NCI-H1417 (cell line): ENCODE measurements around the gene SSBP3.
"Not testable (repeated sequence)": the region's sequence is repeated elsewhere in the genome, so short reads cannot be mapped to it uniquely, and the experiment has no call there.

Experiments used
- DNase-seq, 3 experiments: peaks; one replicate each; lab custom pipeline; 2025; lab: John Stamatoyannopoulos, UW

SSBP3 gene

DNA sequence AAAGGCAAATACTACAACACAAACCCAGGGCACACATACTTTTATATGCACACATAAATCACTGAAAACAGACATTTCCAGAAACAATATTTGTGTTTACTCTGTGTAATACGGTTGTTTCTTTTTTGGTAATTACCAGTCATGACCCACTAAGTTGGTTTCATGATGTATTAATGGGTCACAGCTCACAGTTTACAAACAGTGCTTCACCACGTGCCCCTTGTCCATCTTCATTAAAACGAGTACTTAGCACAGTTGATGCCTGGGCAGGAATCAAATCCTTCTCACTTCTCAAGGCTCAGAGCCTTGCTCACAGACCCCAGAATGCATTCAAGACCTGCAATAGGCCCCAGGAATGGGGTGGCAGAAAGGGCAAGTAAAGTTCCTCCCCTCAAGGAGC is 13.8 kb downstream of the SSBP3 start:
- no peak for DNase-seq

- DNase-seq: no peak
These were observed 14.6 kb downstream of the SSBP3 start for GRCh38 chr1:54391450-54392209.

DNA sequence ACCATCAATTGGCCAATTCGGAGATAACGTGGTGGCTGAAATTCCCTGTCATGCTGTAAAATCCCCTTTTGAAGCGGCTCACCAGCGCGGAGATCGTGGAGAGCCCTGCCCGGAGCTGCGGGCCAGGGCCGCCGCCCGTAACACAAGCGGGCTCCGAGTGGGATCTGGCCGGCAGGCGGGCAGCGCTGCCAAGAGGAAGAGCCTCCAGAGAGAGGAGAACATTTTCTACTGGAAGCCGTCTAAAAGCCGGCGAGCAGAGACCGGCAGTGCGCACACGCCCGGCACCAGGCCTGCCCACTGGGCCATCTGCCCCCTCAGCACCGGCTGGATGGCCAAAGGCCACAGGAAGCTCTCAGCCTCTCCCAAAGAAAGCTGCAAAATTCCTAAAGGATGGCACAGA is 15.5 kb downstream of the SSBP3 start:
- DNase-seq: no peak

DNA sequence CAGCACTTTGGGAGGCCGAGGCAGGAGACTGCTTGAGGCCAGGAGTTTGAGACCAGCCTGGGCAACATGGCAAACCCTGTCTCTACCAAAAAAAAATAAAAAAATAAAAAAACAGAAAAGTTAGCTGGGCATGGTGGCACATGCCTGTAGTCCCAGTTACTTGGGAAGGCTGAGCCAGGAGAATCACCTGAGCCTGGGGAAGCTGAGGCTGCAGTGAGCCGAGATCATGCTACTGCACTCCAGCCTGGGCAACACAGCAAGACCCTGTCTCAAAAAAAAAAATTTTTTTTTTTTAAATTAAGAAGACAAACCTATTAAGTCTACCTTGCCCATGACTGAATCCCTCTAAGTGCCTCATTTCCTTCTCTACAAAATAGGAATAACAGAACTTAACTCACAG is 16.6 kb downstream of the SSBP3 start:
- not testable (repeated sequence) for DNase-seq

DNA sequence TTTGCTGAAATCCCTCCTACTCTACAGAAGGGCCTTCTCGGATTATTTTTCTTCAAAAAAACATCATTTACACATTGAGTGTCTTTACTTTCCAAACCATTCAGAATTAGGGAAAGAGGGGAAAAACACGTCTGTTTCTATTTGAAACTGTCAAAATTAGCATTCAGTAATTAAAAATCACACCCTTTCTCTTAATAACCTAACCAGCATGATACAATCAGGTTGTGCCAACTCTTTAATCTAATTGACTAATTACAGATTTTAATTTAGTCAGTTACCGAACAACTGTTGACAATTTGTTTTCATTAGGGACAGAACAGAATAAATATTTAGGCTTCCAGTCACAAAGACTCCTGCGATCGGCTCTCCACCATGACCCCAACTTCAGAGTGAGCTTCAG is 18.8 kb downstream of the SSBP3 start:
- DNase-seq: no peak

- no peak for DNase-seq
These were observed 20.5 kb downstream of the SSBP3 start for GRCh38 chr1:54385727-54386022.

- no peak for DNase-seq
These were observed 21.1 kb downstream of the SSBP3 start for GRCh38 chr1:54384918-54385726.

- DNase-seq: no peak
These were observed 21.7 kb downstream of the SSBP3 start for GRCh38 chr1:54384471-54384870.

DNA sequence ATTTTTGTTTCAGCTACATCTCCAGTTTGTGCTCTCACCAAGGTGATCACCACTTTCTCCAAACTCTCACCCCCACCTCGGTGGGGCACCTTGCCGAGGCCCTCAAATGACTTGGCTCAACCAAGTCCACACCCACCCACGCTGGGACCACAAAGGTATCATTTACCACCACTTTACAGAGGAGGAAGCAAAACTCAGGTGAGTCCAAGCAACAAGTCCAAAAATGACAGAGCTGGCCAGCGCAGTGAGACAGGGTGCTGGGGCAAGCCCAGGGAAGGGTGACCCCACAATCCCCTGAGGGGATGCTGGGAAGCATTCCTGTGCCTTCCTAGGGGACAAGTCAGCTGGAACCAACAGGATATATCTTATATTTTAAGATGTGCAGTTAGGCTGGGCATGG is 24.7 kb downstream of the SSBP3 start:
- no peak for DNase-seq

- no peak for DNase-seq
These were observed 25.8 kb downstream of the SSBP3 start for GRCh38 chr1:54380290-54380882.

DNA sequence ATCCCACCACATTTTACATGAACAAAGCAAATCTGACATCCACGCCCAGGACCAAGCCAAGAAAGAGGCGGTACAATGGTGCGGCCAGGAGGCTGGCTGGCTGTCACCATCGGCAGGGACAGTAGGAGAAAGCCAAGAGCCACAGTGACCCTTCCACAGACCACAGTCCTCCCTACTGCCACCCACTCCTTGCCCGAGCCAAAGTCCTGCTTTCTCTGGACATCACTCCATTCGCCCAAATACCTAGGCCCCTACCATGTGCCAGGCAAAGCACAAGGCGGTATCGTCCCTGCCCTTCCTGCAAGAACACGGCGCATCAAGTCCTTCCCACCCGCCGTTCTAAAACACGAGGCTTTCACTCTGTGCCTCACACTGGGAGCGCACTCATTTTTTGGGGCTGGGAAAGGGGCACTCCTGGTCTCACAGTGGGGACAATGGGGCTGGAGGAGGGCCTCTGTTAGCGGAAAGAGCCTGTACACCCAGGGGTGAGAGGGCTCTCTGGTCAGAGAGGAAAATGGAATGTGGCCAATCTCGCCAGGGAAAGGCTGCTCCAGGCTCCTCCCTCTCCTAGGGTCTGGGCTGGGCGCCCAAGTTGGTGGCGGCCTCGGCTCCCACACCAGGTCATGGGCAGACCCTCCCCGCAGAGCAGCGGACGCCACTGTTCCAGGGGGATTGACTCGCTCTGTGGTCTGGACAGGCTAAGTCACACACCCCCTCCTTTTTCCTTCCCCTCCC is 26.5 kb downstream of the SSBP3 start:
- DNase-seq: no peak

DNA sequence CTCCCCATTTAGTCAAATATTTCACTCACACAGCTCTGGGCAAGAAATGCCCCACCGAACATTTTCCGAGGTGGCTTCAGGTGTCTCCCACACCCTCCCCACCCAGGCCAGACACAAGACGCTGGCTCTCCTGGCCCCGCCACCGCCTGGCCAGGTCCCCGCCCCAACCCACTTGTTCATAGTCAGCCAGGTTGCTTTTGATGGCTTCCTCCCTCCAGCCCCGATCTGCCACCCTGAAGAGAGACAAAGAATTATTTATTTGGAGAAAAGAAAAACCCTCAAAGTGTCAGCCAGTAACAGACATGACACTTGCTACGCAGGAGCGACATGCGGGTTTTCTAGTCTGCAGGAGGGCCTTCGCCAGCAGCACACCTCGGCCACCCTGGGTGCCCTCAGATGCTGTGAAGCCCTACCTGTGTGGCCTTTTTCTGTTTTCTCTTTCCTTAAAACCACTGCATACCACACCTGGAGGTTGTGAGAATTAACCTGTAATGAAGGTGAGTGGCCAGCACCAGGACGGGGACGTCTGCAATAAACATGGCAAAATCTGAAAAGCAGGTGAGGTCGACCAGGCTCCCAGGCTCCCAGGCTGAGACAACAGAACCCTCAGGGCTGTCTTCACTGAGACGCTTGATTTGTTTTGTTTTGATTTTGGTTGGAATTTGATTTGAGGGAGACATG is 27.2 kb downstream of the SSBP3 start:
- DNase-seq: no peak

- DNase-seq: no peak
These were observed 27.9 kb downstream of the SSBP3 start for GRCh38 chr1:54378157-54378873.

DNA sequence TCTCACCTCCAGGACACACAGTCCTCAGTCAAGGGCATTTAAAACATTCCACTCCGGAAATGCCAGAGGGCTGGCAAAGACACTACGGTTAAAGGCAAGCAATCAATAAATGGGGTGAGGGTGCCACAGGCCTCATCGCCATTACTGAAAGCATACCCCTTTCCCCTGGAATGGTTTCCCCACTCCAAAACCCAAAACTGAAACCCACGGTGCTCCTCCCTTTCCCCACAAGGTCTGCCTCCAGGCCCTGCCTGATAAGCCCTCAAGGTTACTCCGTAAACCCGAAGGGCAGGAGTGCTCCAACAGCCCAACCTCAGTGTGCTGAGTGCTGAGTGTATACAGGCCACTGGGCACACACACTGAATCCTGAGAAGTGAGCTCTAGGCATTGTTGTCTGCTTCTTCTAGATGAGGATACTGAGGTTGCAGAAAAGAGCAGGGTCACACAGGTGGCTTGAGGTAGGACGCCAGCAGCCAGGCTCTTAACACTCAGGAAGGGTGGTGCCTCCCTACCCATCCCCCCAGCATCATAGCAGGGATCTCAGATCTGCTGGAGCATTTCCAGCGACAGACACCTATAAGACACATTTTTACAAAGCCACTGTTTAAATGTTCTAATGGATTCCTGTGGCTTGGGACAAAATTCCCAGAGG is 29.0 kb downstream of the SSBP3 start:
- DNase-seq: no peak

DNA sequence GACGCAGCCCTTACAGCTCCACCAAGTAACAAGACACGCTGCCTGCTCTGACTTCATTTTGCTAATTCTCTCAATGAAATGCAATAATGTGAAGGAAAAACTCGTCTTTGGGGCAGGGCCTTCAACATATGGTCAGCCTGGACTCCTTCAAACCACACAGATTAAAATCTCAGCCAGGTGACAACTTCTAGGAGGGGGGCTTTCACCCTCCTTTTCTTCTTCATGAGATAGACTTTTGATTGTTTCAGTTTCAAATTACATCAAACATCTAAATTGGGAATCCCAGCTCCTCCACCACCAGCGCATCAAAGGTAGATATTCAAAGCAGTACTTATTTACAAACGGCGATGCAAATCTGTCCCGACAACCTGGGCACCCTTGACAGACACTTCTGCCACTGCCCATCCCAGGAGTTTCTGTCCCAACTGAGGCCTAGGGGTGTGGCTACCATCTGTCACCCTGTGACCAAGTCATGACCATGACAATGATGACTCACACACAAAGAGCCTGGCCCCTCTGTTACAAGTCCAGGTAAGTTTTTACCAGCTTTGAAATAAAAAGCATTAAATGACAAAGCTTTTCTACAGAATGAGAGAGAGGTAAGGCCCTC is 29.7 kb downstream of the SSBP3 start:
- no peak for DNase-seq

DNA sequence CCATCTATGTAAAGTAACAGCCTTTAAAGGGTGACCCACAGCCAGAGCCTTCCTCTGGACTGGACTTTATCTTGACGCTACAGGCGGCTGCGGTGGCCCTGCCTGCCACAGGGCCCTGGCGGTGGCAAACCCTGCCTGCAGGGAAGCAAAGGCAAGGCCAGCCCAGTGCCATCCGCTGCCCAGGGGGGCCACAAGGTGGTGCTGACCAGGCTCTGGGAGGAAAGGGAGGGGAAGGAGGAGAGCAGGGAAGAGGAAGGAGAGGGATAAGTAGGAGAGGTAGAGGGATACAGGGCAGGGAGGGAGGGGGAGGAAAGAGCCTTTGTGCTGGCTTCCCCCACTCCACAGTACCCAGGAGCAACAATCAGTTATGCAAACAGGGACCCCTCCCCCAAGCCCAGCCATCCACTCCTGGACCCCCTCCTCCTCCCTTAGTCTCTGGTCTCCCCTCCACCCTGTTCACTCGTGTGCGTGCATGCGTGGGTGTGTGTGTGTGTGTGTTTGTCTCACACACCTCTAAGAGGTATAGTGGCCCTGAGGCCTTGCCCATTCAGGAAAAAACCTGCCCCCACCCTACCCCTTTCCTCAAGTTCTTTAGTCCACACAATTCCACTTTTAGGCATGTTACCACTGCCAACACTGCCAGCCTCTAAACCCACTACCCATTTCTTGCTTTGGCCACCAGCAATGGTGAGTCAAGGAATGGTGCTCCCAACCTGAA is 30.3 kb downstream of the SSBP3 start:
- DNase-seq: peak in 1 of 3 experiments; percentile 11

- no peak for DNase-seq
These were observed 30.9 kb downstream of the SSBP3 start for GRCh38 chr1:54375298-54375697.

DNA sequence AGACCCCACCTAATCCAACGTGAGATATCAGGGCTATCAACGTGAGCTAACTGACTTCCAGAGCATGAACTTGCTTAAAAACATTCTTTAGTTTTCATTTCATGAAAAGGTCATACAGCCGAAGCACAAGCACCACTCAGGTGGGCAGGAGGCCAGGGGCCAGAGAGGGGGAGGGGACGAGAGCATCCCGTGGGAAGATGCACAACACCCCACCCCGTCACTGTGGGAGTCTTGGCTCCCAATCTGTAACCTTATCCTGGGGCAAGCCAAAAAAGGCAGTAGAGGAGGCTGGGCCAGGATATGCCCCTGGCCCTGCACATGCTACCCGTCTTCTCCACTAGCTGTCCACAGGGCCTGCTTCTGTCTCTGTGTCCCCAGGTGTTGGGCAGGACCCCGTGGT is 31.4 kb downstream of the SSBP3 start:
- no peak for DNase-seq

DNA sequence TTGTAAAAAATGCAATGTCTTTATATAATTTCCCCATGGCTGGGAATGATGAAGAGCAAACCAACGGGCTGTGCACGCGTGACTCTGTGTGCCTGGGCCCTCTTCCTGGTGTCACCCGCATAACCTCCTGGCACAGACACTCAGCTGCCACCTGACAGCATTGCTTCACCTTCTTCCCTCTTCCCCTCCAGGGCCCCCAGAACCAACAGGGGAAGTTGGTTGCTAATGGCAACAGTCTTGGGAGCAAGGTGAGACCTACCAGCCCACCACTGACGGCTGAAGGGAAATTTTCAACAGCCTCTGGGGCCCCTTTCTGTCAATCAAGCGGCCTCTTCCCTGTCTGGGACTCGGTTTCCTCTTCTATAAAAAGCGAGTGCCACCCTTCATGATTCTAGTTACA is 33.2 kb downstream of the SSBP3 start:
- no peak for DNase-seq

- no peak for DNase-seq
These were observed 34.3 kb downstream of the SSBP3 start for GRCh38 chr1:54371942-54372275.
